ENCODE data around the gene ASB2. TPM values are rescaled to one million over a fixed set of nuclear protein-coding genes. Genes with fewer than 3 reads are reported as not detected.

Gene ASB2
- total and polyA plus RNA-seq, 2 of the 8 experiments (the other 6 are each of a cell fraction or from before 2014, with no cell fraction given), result 1.0 to 2.1 TPM

DNA sequence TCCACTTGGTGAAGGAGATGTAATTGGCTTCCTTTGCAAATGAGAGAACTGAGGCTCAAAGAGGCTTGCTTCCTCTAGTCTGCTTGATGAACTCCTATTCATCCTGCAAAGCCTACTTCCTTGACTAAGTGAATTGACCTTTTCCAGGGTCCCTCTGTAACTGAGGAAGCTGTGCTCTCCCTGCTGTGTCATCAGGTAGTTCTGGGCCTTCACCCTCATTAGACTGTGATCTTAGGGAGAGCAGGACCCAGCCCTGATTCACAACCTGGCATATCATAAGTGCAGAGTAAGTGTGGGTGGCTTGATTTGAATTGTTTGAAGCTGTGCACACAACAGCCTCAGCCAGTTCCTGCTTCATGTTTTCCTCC, 16.3 kb downstream of the ASB2 start:
- Histone ChIP-seq H2BK12ac (ENCODE audit: low read depth, low read length) (no peak overlapping the region; the same call in 1 of the 2 replicates), H2BK5ac (ENCODE audit: low read depth, low read length) (peak overlapping the region; percentile 54; the same call in 1 of the 2 replicates), H3K23ac (ENCODE audit: insufficient read length) (no peak overlapping the region), H3K4me3 (ENCODE audit: extremely low read depth in 1 of 4, insufficient read depth in 2 of 4, low read depth in 3 of 4, low read length in 4 of 4) (no peak overlapping the region), H3K79me1 (ENCODE audit: low read depth, low read length) (no peaks in the 10 kb centered on the region), H3K4ac (replicated peaks; ENCODE audit: insufficient read length, low read depth, low read length) (no peak overlapping the region), H3K9me3 (ENCODE audit: insufficient read depth in 2 of 2, low read depth in 1 of 2, low read length in 1 of 2) (no peaks in the 10 kb centered on the region), H3K18ac (ENCODE audit: extremely low read depth, low read length) (no peak overlapping the region), H3K27ac (ENCODE audit: low read depth, low read length) (no peak overlapping the region), H3K4me1 (replicated peaks in 1 of 4; ENCODE audit: control insufficient read depth in 3 of 4, insufficient read depth in 4 of 4, low read length in 3 of 4) (peaks cover 0 to 9% (median 7%) of the 10 kb centered on the region in 4 experiments; a peak in 5 of 7 replicates), H3K4me2 (ENCODE audit: insufficient read depth in 1 of 2, low read depth in 2 of 2, low read length in 2 of 2) (no peak overlapping the region), H3K79me2 (ENCODE audit: control insufficient read depth in 1 of 2, insufficient read depth in 2 of 2, low read length in 2 of 2) (no peaks in the 10 kb centered on the region), H4K91ac (replicated peaks; ENCODE audit: insufficient read length, low read length) (no peak overlapping the region), H2AFZ (ENCODE audit: low read length) (no peak overlapping the region; the same call in 1 of the 2 replicates), H3K14ac (ENCODE audit: insufficient read length) (no peak overlapping the region), H3K9ac (replicated peaks in 1 of 4; ENCODE audit: extremely low read depth in 1 of 4, low read depth in 3 of 4, low read length in 3 of 4) (no peak overlapping the region), H3K23me2 (ENCODE audit: low read depth, low read length) (peaks cover 3% of the 10 kb centered on the region; the same call in 1 of the 2 replicates), H3K36me3 (ENCODE audit: control insufficient read depth in 2 of 4, insufficient read depth in 4 of 4, low read length in 3 of 4) (no peaks in the 10 kb centered on the region), H4K8ac (ENCODE audit: extremely low read depth, insufficient read depth, low read length) (no peak overlapping the region), H3K56ac (replicated peaks; ENCODE audit: insufficient read length, low read depth, low read length) (no peak overlapping the region), H2BK120ac (replicated peaks; ENCODE audit: low read depth, low read length) (no peak overlapping the region), H2AK5ac (ENCODE audit: low read depth, low read length) (no peak overlapping the region), H2BK20ac (ENCODE audit: low read length) (0 out of 2 replicates have a peak overlapping the region, but pooled peaks have one; percentile 8), H3K27me3 (replicated peaks in 1 of 4; ENCODE audit: control insufficient read depth in 3 of 4, extremely low read depth in 1 of 4, insufficient read depth in 3 of 4, low read length in 3 of 4) (peaks cover 0 to 1% (median 0%) of the 10 kb centered on the region in 4 experiments; a peak in 1 of 7 replicates), H4K20me1 (replicated peaks in 1 of 2; ENCODE audit: control insufficient read depth in 1 of 2, insufficient read depth in 2 of 2, low read length in 2 of 2) (no peaks in the 10 kb centered on the region), H2BK15ac (ENCODE audit: low read length) (peak overlapping the region; percentile 36; the same call in 1 of the 2 replicates), H4K5ac (ENCODE audit: insufficient read length, low read depth, low read length) (no peak overlapping the region)
- ChIA-PET POLR2A (ENCODE audit: partially characterized antibody) (interaction anchor here (1.4 kb wide), 1 partner anchor 18 kb away, joined by 3 read pairs; no protein-coding TSS in a partner anchor), CTCF (ENCODE audit: partially characterized antibody) (interaction anchor here (0.7 to 8.0 kb wide), 9 partner anchors 11 to 76 kb away, joined by 3 to 37 read pairs (median 4); no protein-coding TSS in a partner anchor)
- DNase-seq (ENCODE audit: low read depth in 1 of 2, low spot score in 2 of 2) (no peak), FAIRE-seq (no peak)
- no peak for TF ChIP-seq SAP30 (IDR thresholded peaks at IDR 0.05; ENCODE audit: insufficient read depth, insufficient replicate concordance, low read length)
- TF ChIP-seq BACH1 (IDR thresholded peaks at IDR 0.05; ENCODE audit: low read length), result no peak
- TF ChIP-seq SRF (IDR thresholded peaks at IDR 0.05; ENCODE audit: low read depth, low read length), result no peak
- no peak for TF ChIP-seq RNF2 (IDR thresholded peaks at IDR 0.05; ENCODE audit: borderline replicate concordance, low read depth, low read length, missing control alignments, poor library complexity, severe bottlenecking)
- TF ChIP-seq PHF8 (conservative IDR thresholded peaks at IDR 0.05; ENCODE audit: low read depth, low read length), result no peak
- no peak for TF ChIP-seq EP300 (IDR thresholded peaks at IDR 0.05; ENCODE audit: borderline replicate concordance in 1 of 2, low read depth in 2 of 2, low read length in 2 of 2)
- no peak for TF ChIP-seq SIRT6 (IDR thresholded peaks at IDR 0.05; ENCODE audit: low read length)
- TF ChIP-seq NANOG (IDR thresholded peaks at IDR 0.05; ENCODE audit: insufficient read depth, low read depth, low read length, poor library complexity, severe bottlenecking), result no peak
- TF ChIP-seq SP1 (IDR thresholded peaks at IDR 0.05; ENCODE audit: low read depth, low read length), result no peak
- no peak for TF ChIP-seq RAD21 (IDR thresholded peaks at IDR 0.05 in 1 of 2, conservative IDR thresholded peaks at IDR 0.05 in 1 of 2; ENCODE audit: low read depth in 2 of 2, low read length in 2 of 2)
- TF ChIP-seq CHD1 (IDR thresholded peaks at IDR 0.05; ENCODE audit: low read depth, low read length), result no peak
- no peak for TF ChIP-seq RFX5 (IDR thresholded peaks at IDR 0.05; ENCODE audit: borderline replicate concordance, low read depth, low read length)
